H1 (cell line): Measurements from ENCODE around the gene ZNF813. TPM values are rescaled to one million over a fixed set of nuclear protein-coding genes. Genes with fewer than 3 reads are reported as not detected.

ENCODE experiments used
- CHD7 ChIP-seq: fragments of 300-600 bp; sonication (generic); IDR thresholded peaks from 2 replicates; pipeline ENCODE4 v1.7.1; 2012; ENCODE audit warnings: low read length, moderate library complexity, mild to moderate bottlenecking, inconsistent platforms; ENCODE audit not compliant: insufficient replicate concordance
- EGR1 ChIP-seq: IDR thresholded peaks from 2 replicates; pipeline ENCODE4 v1.6.1; 2011; ENCODE audit warnings: low read depth, low read length, borderline replicate concordance
- JUN ChIP-seq: IDR thresholded peaks from 2 replicates; pipeline ENCODE4 v1.6.1; 2011; ENCODE audit warnings: low read depth, mild to moderate bottlenecking, improper control_type of control experiment, low read length
- NRF1 ChIP-seq: IDR thresholded peaks from 2 replicates; pipeline ENCODE4 v1.6.1; 2011; ENCODE audit warnings: mild to moderate bottlenecking, low read depth, low read length, improper control_type of control experiment
- SIN3A ChIP-seq, 2 experiments: IDR thresholded peaks in 1 of 2; conservative IDR thresholded peaks in 1 of 2; 2 replicates each; pipeline ENCODE4 v1.6.1; 2011 to 2012; ENCODE audit warnings: low read length in 2 of 2, improper control_type of control experiment in 1 of 2, low read depth in 1 of 2, mild to moderate bottlenecking in 1 of 2
- SIX5 ChIP-seq: IDR thresholded peaks from 2 replicates; pipeline ENCODE4 v1.6.1; 2011; ENCODE audit warnings: mild to moderate bottlenecking, low read depth, low read length
- TAF7 ChIP-seq: optimal IDR thresholded peaks from 2 replicates; pipeline ENCODE3; 2011; ENCODE audit warnings: low read depth, mild to moderate bottlenecking, inconsistent platforms, low read length, moderate library complexity, borderline replicate concordance
- USF2 ChIP-seq: IDR thresholded peaks from 2 replicates; pipeline ENCODE4 v1.6.1; 2011; ENCODE audit warnings: low read length, improper control_type of control experiment
- polyA plus RNA-seq, 7 experiments: library from polyadenylated mRNA; depleted of rRNA in 3 of 7; stranded (reverse) in 5 of 7; unstranded in 2 of 7; fragments of >200 nt in 5 of 7; fragments of 200-250 nt in 2 of 7; gene quantifications; 1 replicate in 5 of 7; 2 replicates in 1 of 7; 4 replicates in 1 of 7; pipeline versions ENCODE4 v1.2.1 to v1.2.3, GENCODE V29; 2011 to 2013; ENCODE audit warnings: missing spikeins in 2 of 7, mixed read lengths in 2 of 7
- total RNA-seq: library from RNA; stranded (reverse); fragmentation: NEBNext Ultra II Directional; extraction: Animal tissue kit (Norgen Biotek cat#: 25700); gene quantifications from 2 replicates; pipeline ENCODE4 v1.2.1, GENCODE V29; 2021

ZNF813 gene
- total and polyA plus RNA-seq, 2 of the 8 experiments (the other 6 are each of a cell fraction or from before 2014, with no cell fraction given) = 2.9 to 22.1 TPM

- TF ChIP-seq CHD7 (no peak), NRF1 (peak; percentile 52), USF2 (no peak), SIN3A (conservative IDR thresholded peaks at IDR 0.05 in 1 of 2, IDR thresholded peaks at IDR 0.05 in 1 of 2; ENCODE audit: low read depth in 1 of 2, low read length in 2 of 2) (peak in 1 of 2 experiments; percentile 84; a peak in 2 of 4 replicates), JUN (no peak), SIX5 (peak; percentile 54), TAF7 (no peak), EGR1 (peak; percentile 66; the same call in 1 of the 2 replicates)
These were observed 70.2 kb downstream of the ZNF813 start, which contains the start of gene ZNF331 (continued) for GRCh38 chr19:53537521-53538377.
